Measurements from ENCODE around the gene RPRD1B.
"Not testable (repeated sequence)": the region's sequence is repeated elsewhere in the genome, so short reads cannot be mapped to it uniquely, and the experiment has no call there.

The RPRD1B gene

DNA sequence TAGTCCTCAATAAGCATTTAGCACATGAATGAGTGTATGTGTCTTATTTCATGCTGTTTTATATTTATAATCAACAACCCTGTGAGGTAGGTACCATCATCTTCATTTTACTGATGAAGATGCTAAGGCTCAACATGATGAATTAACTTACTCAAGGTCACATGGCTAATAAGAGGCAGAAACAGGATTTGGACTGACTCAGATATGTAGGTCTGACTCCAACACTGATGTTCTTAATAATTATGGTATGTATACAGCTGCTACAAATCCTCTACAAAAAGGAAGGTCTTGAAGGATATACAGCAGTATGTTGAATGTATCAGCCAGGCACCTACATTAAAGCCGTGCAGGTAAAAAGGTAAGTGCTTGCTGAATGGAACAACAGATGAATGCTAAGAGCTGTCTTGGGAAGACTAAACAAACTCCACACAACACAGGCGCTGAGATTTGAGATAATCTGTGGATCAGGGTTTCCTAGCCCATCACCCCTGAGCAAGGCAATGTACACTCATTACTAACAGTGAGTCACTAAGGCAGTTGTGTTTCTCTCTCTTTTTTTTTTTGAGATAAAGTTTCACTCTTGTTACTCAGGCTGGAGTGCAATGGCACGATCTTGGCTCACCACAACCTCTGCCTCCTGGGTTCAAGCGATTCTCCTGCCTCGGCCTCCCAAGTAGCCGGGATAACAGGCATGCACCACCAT lies 32.2 kb upstream of the RPRD1B start:
- no peak for DNase-seq

DNA sequence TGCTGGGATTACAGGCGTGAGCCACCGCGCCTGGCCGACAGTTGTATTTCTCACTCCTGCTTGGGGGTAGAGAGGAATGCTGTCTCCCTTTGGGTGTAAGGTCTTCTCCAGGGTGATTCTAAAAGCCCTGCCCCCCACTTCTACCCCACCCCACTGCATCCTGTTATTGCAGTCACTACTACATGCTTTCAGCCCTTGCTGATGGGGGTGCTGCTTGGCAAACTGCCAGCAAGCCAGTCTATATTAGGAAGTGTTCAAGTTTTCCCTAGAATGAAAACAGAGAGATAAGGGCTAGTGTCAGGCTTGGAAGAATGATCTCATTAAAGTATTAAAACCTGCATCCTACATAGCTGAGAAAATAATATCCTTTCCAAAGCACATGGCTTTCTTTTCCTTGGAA lies 31.6 kb upstream of the RPRD1B start:
- DNase-seq: peak in 2 of 4 experiments; percentile 9 to 28

DNA sequence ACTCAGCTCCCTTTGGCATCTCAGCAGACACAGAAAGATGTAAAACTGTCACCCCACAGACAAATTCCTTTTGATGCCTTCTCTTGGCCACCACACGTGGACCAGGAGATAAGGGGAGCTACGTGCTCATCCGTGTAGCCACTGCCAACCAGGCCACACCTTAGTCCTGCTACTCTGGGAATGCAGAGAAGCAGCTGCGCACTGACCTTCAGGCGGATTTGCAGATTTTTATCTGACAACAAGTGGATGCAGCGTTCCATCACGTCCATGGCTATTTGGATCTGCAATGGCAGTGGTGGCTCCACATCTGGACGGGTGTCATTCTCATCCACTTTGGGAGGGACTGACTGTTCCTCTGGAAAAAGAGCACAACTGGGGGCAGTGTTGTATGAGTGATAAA lies 31.1 kb upstream of the RPRD1B start:
- DNase-seq: no peak

DNA sequence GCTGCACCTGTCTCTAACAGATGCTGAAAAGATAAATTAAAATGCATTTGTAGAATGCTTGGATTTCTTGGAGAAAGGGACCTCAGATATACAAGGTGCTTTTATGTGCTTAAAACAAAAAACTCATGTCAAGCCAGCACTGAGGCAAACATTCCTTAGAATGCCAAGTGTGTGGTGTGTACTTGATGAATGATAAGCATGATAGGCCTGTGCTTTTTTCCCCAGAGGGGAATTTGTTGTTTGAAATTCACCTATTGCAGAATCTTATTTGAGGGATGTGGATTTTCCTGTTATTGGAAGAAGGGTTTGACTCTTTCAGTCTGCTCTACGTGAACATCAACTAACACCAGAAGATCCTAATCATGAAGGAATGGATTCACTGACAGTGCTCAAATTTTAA lies 29.1 kb upstream of the RPRD1B start:
- DNase-seq: no peak

GRCh38 chr20:38005903-38006302 lies 27.6 kb upstream of the RPRD1B start:
- DNase-seq: no peak

GRCh38 chr20:38007526-38007925 lies 26.0 kb upstream of the RPRD1B start:
- no peak for DNase-seq

DNA sequence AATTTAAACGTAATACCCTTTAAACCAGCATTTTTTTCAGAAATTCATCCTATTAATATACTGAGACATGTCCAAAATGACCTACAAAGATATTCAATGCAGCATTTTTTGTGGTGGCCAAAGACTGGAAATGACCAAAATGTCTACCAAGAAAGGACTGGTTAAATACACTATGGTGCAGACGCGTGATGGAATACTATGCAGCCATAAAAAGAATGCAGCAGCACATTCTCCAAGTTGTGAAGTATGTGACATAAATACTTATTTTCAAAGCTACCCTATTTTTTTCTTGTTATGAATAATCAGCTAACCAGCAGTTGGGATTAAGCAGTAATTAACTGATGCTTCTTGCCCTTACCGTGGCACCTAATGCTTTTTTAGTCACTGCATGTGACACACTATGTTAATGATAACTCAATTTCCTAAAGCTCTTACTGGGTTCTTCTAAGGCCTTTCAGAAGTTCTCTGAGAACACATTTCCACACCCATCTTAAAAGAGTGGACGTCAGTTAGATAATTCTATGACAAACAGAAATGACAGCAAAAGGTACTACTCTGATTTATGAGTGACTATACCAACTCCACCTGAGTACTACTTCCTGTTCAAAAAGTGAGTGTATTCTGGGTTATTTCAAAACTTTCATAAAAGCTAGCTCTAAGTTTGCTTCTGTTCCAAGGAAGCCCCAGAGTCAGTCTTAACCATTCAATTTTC lies 25.2 kb upstream of the RPRD1B start:
- DNase-seq: no peak

DNA sequence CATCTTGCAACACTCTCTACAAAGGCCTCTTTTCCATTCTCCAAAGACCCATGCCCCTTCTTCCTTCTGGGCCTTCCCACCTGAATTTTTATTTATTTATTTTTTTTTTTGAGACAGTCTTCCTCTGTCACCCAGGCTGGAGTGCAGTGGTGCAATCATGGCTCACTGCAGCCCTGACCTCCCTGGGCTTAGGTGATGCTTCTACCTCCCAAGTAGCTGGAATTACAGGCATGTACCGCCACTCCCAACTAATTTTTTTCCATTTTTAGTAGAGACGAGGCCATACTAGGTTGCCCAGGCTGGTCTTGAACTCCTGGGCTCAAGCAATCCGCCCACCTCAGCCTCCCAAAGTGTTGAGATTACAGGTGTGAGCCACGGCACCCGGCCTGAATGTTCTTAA lies 24.1 kb upstream of the RPRD1B start:
- DNase-seq: not testable (repeated sequence)

DNA sequence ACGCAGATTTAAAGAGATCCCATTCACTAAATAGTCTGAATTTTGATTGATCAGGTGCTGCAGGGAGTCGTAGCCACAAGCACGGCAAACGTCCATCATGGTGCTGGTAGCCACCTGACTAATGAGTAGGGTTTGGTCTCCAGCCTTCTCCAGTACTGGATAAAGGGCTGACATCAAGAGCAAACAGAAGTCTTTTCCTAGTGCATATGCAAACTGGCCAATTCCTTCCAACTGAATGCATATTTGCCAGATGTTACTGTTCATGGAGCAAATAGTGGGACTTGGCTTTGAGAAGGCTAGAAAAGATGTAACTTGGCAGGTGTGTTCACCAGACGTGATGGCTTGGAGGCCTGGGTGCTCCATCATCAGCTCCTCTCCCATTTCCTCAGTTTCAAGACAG lies 21.9 kb upstream of the RPRD1B start:
- DNase-seq: no peak

DNA sequence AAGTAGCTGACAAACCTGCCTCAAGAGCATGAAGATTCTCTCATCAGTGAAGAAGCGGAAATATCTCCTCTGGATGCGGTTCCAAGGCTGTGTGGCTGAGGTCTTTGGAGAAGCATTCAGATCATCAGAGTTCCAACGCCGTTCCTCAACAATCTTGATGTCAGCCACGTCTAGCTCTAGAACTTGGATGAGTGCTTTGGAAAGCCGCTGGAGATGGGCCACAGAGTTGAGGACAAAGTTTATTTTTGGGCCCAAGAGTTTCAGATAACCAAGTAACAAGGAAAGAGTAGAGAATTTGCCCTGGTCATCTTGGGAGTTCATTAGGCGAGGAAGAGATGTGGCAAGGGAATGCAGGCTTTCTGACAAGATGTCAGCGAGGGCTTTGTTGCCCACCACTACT lies 21.2 kb upstream of the RPRD1B start:
- no peak for DNase-seq

DNA sequence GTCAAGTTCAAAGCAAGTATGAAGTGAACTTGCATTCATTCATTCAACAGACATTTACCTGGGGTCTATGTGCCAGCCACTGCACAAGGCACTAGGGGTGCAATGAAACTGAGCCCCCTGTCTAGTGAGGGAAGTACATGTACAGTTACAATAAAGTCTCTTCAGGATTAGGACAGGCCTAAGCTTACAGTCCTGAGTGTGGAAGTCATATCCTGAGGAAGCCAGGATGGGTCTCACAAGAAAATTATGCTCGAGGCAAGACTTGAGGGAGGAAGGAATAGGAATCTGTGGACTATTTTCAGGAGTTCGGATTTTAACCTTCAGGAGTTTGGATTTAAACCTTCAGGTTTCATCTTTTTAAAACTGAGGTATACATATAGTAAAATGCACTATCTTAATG lies 19.7 kb upstream of the RPRD1B start:
- DNase-seq: no peak

DNA sequence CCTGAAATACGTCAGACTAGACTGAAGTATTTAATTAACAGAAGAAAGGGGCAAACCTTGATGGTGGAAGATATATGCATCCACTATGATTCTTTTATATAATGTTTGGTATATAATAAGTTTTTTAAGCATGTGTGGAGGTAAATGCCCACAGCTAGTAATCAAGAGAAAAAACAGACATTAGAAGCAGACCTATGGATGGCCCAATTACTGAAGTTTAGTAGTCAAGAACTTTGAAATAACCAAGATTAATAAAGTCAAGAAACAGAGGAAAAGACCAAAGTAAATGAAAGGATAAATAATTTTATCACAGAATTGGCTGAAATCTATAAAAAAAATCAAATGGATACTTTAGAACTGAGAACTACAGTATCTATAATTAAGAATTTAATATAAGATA lies 15.6 kb upstream of the RPRD1B start:
- DNase-seq: no peak

GRCh38 chr20:38018385-38018784 lies 15.2 kb upstream of the RPRD1B start:
- DNase-seq: no peak

- DNase-seq: no peak
Measured at GRCh38 chr20:38021087-38021772, 12.3 kb upstream of the RPRD1B start.

- DNase-seq: no peak
Measured at GRCh38 chr20:38023181-38024001, 10.2 kb upstream of the RPRD1B start.

DNA sequence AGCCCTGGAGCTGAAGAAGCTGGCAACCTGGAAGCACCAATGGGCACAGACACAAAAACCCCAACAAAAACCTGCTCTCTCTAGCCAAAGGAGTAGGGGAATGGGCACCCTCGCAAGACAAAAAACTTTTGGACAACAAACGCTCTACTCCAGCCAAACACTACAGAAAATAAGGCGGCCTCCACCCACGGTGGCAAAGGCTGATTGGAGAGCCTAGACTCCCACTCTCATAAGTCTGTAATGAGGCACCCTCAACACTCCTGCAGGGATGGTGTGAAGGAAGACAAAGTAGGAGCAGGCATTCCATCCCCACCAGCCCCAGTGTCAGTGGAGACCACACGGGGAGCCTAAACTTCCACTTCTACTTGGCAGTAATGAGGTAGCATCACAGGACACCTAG lies 9.1 kb upstream of the RPRD1B start:
- DNase-seq: no peak

- no peak for DNase-seq
Measured at GRCh38 chr20:38029453-38029852, 4.1 kb upstream of the RPRD1B start.

GRCh38 chr20:38031957-38032356 lies 1.6 kb upstream of the RPRD1B start:
- DNase-seq: no peak

- peak in 2 of 4 experiments; percentile 41 to 67 for DNase-seq
Measured at GRCh38 chr20:38032585-38033329, 789 bp upstream of the RPRD1B start.

DNA sequence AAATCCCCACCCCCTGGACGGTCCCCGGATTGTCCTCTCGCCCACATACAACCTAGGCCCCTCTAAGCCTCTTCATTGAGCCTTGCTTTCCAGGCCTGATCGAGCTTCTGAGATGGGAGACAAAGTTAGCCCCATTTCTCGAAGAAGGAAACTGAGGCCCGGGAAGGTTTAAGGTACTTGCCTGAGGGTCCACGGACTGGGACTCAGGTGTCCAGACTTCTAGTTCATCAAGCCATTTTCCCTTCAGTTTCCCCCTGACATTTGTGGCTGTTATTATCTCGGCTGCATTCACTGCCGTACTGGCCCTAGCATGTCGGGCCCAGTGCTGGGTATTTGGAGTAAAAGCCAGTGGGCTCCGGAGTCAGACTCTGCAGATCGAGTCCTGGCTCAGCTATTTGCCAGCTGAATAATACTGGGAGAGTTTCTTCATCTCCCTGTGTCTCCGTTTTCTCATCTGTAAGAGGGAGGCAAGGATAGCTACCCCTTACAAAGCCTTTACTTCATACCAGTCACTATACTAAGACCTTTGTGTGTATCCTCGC lies 633 bp downstream of the RPRD1B start:
- no peak for DNase-seq

GRCh38 chr20:38034961-38035360 lies 1.4 kb downstream of the RPRD1B start:
- DNase-seq: no peak

DNA sequence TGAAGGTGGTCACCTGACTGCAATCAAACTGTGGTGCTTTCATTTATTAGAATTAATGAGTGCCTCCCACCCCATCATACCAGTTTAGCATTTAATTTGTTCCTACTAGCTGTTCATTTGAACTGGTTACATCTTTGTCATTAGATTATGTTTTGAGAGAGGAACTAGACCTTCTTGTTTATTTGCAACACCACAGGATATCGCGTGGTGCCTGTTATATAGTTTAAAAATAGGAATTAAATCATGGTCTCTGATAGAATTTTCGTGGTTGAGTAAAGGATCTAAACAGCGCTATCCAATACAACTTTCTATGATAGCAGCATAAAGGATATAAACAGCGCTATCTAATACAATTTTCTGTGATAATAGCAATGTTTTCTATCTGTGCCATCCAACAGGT lies 2.8 kb downstream of the RPRD1B start:
- DNase-seq: no peak
